ENCODE data around the gene POMT2. TPM values are rescaled to one million over a fixed set of nuclear protein-coding genes. Genes with fewer than 3 reads are reported as not detected.

Gene POMT2
- total RNA-seq, 1 donor from 2014 or later, result 29.4 TPM

DNA sequence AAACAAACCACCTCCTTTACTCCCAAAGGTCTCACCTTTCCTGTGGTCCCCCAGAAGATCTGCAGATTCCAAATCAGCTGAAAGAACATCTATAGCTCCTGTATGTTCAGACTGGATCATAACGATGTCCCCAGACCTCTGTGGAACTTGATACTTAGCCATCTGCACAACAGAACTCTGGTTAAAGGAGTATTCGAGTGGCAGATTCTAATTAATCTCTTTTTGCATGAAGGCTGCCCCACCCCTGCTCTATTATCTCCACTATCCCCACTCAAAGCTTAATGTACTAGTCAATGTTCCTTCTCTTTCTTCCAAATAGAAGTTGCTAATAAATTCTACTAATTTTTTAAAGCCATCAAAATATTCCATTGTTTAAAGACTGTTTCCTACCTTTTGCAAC lies 23.0 kb upstream of the POMT2 start:
- H3K36me3 ChIP-seq, result peaks cover 39% of the 10 kb centered on the region
- no peaks in the 10 kb centered on the region for H3K27me3 ChIP-seq
- ATAC-seq, result no peak
- no peaks in the 10 kb centered on the region for H3K4me1 ChIP-seq
- no peaks in the 10 kb centered on the region for H3K9me3 ChIP-seq
- intact Hi-C loops (cut with DNase I), result no loop called here
- no peak overlapping the region for H3K4me3 ChIP-seq
- H3K27ac ChIP-seq, result no peak overlapping the region
- TF ChIP-seq, protein P1, sequence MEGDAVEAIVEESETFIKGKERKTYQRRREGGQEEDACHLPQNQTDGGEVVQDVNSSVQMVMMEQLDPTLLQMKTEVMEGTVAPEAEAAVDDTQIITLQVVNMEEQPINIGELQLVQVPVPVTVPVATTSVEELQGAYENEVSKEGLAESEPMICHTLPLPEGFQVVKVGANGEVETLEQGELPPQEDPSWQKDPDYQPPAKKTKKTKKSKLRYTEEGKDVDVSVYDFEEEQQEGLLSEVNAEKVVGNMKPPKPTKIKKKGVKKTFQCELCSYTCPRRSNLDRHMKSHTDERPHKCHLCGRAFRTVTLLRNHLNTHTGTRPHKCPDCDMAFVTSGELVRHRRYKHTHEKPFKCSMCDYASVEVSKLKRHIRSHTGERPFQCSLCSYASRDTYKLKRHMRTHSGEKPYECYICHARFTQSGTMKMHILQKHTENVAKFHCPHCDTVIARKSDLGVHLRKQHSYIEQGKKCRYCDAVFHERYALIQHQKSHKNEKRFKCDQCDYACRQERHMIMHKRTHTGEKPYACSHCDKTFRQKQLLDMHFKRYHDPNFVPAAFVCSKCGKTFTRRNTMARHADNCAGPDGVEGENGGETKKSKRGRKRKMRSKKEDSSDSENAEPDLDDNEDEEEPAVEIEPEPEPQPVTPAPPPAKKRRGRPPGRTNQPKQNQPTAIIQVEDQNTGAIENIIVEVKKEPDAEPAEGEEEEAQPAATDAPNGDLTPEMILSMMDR (IDR thresholded peaks at IDR 0.05), result no peak
- no peak for DNase-seq

- DNase-seq (no peak), ATAC-seq (no peak)
- Histone ChIP-seq H3K9me3 (no peaks in the 10 kb centered on the region), H3K4me1 (no peaks in the 10 kb centered on the region), H3K27me3 (no peaks in the 10 kb centered on the region), H3K36me3 (peaks cover 42% of the 10 kb centered on the region), H3K27ac (no peak overlapping the region), H3K4me3 (no peak overlapping the region)
- intact Hi-C loops (cut with DNase I), result no loop called here
- TF ChIP-seq, protein P1 (IDR thresholded peaks at IDR 0.05), result no peak
Measured at GRCh38 chr14:77342726-77343397, 22.2 kb upstream of the POMT2 start.

DNA sequence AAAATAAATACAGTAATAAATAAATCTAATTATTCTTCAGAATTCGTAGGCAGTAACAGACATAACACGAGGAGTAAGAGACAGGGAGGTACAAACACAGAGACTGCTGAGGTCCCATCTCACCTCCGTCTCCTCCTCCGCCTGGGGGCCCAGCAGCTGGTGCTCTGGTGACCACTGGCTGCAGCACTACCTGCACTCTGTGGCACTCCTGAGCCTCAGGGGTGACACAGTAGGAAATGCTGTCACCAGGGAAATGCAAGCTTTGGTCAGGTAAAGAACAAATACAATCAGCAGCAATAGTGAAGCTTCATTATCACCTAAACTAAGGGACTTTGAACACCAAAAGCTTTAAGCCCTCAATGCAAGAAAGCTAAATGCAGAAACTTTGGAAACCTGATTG lies 19.7 kb upstream of the POMT2 start:
- H3K4me1 ChIP-seq, result no peaks in the 10 kb centered on the region
- intact Hi-C loops (cut with DNase I), result no loop called here
- H3K36me3 ChIP-seq, result peaks cover 42% of the 10 kb centered on the region
- DNase-seq (no peak), ATAC-seq (no peak)
- TF ChIP-seq, protein P1 (IDR thresholded peaks at IDR 0.05), result no peak
- H3K4me3 ChIP-seq, result no peak overlapping the region
- H3K9me3 ChIP-seq, result no peaks in the 10 kb centered on the region
- H3K27ac ChIP-seq, result no peak overlapping the region
- no peaks in the 10 kb centered on the region for H3K27me3 ChIP-seq

- intact Hi-C loops (cut with DNase I), result no loop called here
- Histone ChIP-seq H3K9me3 (no peaks in the 10 kb centered on the region), H3K36me3 (peaks cover 42% of the 10 kb centered on the region), H3K27me3 (no peaks in the 10 kb centered on the region), H3K27ac (no peak overlapping the region), H3K4me1 (no peaks in the 10 kb centered on the region), H3K4me3 (no peak overlapping the region)
- ATAC-seq (no peak), DNase-seq (no peak)
- TF ChIP-seq, protein P1 (IDR thresholded peaks at IDR 0.05), result no peak
Measured at GRCh38 chr14:77339407-77339806, 18.7 kb upstream of the POMT2 start.

- intact Hi-C loops (cut with DNase I), result no loop called here
- ATAC-seq, result no peak
- no peak overlapping the region for H3K4me3 ChIP-seq
Measured at GRCh38 chr14:77338302-77338701, 17.6 kb upstream of the POMT2 start.

More at GRCh38 chr14:77338302-77338701, 17.6 kb upstream of the POMT2 start:
- H3K36me3 ChIP-seq, result peaks cover 42% of the 10 kb centered on the region
- no peak overlapping the region for H3K27ac ChIP-seq
- H3K9me3 ChIP-seq, result no peaks in the 10 kb centered on the region
- no peak for DNase-seq
- H3K4me1 ChIP-seq, result no peaks in the 10 kb centered on the region
- no peaks in the 10 kb centered on the region for H3K27me3 ChIP-seq
- TF ChIP-seq, protein P1 (IDR thresholded peaks at IDR 0.05), result no peak

Measured in upper lobe of right lung (tissue), 1 donor.